ENCODE results near the gene PEF1.

PEF1 gene

GRCh38 chr1:31650161-31651088 is 5.7 kb upstream of the PEF1 start:
- H3K4me3 ChIP-seq (ENCODE audit: low read depth, low read length): no peak overlapping the region
- in situ Hi-C loops (cut with HindIII; ENCODE audit: low sequenced_read_pairs): loop anchor here (5.0 to 25.0 kb wide), 2 partner anchors 67 to 312 kb away; no protein-coding TSS in a partner anchor
- DNase-seq (ENCODE audit: low read depth): no peak
- TF ChIP-seq CTCF (IDR thresholded peaks at IDR 0.05; ENCODE audit: low read depth, low read length, missing control alignments): no peak

DNA sequence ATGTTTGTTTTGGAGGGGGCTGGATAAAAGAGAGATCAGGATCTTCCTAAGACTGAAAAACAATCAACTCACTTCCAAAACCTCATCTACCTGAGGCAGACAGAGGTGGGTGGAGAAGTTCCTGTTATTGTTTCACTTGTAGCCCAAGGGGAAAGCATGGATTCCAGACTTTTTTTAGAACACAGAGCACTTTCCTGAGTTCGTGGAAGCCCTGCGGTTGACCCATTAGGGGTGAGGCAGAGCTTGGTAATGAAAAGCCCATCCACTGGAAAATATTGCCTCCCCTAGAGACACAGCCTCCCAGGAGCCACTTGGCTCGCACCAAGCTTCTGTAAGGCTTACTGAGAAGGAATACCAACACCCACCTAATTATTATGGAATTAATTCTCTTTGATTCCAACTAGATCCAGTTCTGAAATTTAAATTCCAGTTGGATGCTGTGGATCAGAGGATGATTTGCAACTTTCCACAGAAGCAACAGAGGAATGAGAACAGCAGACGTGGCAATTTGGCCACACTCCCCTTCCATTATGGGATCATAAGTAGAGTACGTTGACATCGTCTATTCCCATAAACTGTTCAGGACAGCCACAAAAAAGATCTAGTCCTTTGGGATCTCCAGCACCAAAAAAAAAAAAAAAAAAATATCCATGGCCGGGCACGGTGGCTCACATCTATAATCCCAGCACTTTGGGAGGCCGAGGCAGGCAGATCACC is 4.1 kb upstream of the PEF1 start:
- H3K4me3 ChIP-seq (ENCODE audit: low read depth, low read length): no peak overlapping the region
- TF ChIP-seq CTCF (IDR thresholded peaks at IDR 0.05; ENCODE audit: low read depth, low read length, missing control alignments): no peak
- in situ Hi-C loops (cut with HindIII; ENCODE audit: low sequenced_read_pairs): no loop called here
- DNase-seq (ENCODE audit: low read depth): no peak

DNA sequence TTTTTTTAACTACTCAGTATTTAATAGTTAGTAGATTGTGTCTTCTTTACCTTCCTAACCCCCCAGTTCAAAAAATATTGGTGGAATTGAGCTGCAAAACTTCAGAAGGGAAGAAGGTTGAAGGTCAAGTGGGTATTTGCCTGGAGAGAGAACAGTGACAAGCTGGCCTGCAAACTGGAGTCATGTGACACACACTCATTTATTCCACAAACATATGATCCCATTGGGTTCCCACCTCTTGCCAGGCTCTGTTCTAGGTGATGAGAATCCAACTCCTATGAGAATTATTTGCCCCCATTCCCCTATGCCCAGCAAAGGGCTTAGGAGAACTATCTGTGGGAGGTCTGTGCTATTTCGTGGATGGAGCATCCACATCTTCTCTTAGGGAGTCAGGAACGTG is 3.5 kb upstream of the PEF1 start:
- H3K4me3 ChIP-seq (ENCODE audit: low read depth, low read length): no peak overlapping the region
- no peak for DNase-seq (ENCODE audit: low read depth)
- TF ChIP-seq CTCF (IDR thresholded peaks at IDR 0.05; ENCODE audit: low read depth, low read length, missing control alignments): no peak
- in situ Hi-C loops (cut with HindIII; ENCODE audit: low sequenced_read_pairs): no loop called here

DNA sequence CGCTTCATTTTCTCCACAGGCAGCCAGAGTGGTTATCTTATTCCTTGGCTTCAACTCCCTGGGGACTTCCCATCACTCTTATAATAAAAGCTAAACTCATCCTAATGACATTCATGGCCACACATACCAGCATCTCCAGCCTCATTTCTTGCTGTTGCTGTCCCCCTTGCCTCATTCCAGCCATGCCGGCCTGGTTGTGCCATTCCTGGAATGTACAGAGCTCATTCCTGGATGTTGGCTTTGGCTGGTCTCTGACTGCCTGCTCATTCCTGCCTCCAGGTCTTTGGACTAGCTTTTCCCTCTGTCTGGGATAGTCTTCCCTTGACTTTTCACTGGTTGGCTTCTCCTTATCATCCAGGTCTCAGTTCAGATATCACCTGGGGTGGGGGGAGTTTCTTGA is 2.4 kb upstream of the PEF1 start:
- H3K4me3 ChIP-seq (ENCODE audit: low read depth, low read length): no peak overlapping the region
- TF ChIP-seq CTCF (IDR thresholded peaks at IDR 0.05; ENCODE audit: low read depth, low read length, missing control alignments): no peak
- in situ Hi-C loops (cut with HindIII; ENCODE audit: low sequenced_read_pairs): no loop called here
- no peak for DNase-seq (ENCODE audit: low read depth)

GRCh38 chr1:31646259-31646960 is 1.7 kb upstream of the PEF1 start:
- no peak overlapping the region for H3K4me3 ChIP-seq (ENCODE audit: low read depth, low read length)
- no peak for TF ChIP-seq CTCF (IDR thresholded peaks at IDR 0.05; ENCODE audit: low read depth, low read length, missing control alignments)
- no peak for DNase-seq (ENCODE audit: low read depth)
- in situ Hi-C loops (cut with HindIII; ENCODE audit: low sequenced_read_pairs): no loop called here

DNA sequence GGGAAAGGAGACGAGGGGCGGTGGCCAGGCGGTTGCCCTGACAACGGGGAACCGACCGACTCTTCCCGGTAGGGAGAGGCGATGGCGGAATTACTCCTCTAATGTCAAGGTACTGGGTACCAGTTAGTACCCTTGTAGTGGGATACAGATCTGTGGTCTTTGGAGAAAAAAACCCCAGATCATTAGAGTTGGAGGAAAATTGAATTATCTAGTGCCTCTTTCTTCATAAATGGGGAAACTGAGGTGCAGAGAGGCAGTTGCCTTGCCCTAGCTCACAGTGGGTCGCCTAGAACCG is 545 bp upstream of the PEF1 start:
- no peak for TF ChIP-seq CTCF (IDR thresholded peaks at IDR 0.05; ENCODE audit: low read depth, low read length, missing control alignments)
- in situ Hi-C loops (cut with HindIII; ENCODE audit: low sequenced_read_pairs): no loop called here
- no peak for DNase-seq (ENCODE audit: low read depth)
- peak overlapping the region; percentile 82 for H3K4me3 ChIP-seq (ENCODE audit: low read depth, low read length)
